Measurements from ENCODE around the gene ARID1B.

- TF ChIP-seq CTCF (IDR thresholded peaks at IDR 0.05) (no peak), POLR2A (IDR thresholded peaks at IDR 0.05) (no peak)
Observed at GRCh38 chr6:156946370-156946936, 169.3 kb downstream of the ARID1B start.

Measured in adrenal gland (tissue), 5 donors.